Osteoblast (primary cell): ENCODE data around the gene CGNL1. TPM values are rescaled to one million over a fixed set of nuclear protein-coding genes. Genes with fewer than 3 reads are reported as not detected.

ENCODE experiments used
- DNase-seq: peaks from one replicate; pipeline ENCODE4 v3.0.0; 2011; ENCODE audit warnings: low spot score, mixed read lengths; ENCODE audit not compliant: insufficient read length; ENCODE audit errors: missing footprints
- H2AFZ ChIP-seq: 2 replicates; pipeline ENCODE4 v1.6.0; 2011; ENCODE audit warnings: mild to moderate bottlenecking, low read length
- H3K27ac ChIP-seq: 2 replicates; pipeline ENCODE4 v1.5.1; 2011; ENCODE audit warnings: mild to moderate bottlenecking, low read depth, low read length, moderate library complexity
- H3K27me3 ChIP-seq: 2 replicates; pipeline ENCODE4 v1.6.0; 2012; ENCODE audit warnings: mild to moderate bottlenecking, control low read depth, inconsistent platforms, low read length, moderate library complexity; ENCODE audit not compliant: insufficient read depth
- H3K36me3 ChIP-seq: 2 replicates; pipeline ENCODE4 v1.5.1; 2011; ENCODE audit warnings: mild to moderate bottlenecking, low read length, control low read depth, moderate library complexity; ENCODE audit not compliant: insufficient read depth
- H3K4me1 ChIP-seq: 2 replicates; pipeline ENCODE4 v1.5.1; 2011; ENCODE audit warnings: mild to moderate bottlenecking, low read length, control low read depth, moderate library complexity; ENCODE audit not compliant: insufficient read depth
- H3K4me2 ChIP-seq: 2 replicates; pipeline ENCODE4 v1.6.0; 2011; ENCODE audit warnings: mild to moderate bottlenecking, low read length; ENCODE audit not compliant: insufficient read depth
- H3K4me3 ChIP-seq: fragments of 200-600 bp; sonication (generic); 3 replicates; pipeline ENCODE4 v1.5.1; 2012; ENCODE audit warnings: mild to moderate bottlenecking, low read length, inconsistent platforms; ENCODE audit not compliant: insufficient read depth
- H3K79me2 ChIP-seq: 2 replicates; pipeline ENCODE4 v1.6.0; 2012; ENCODE audit warnings: mild to moderate bottlenecking, low read length, control low read depth, inconsistent platforms; ENCODE audit not compliant: insufficient read depth
- H3K9me3 ChIP-seq: 2 replicates; pipeline ENCODE4 v1.5.1; 2011; ENCODE audit warnings: low read depth, low read length, control low read depth
- H4K20me1 ChIP-seq: 2 replicates; pipeline ENCODE4 v1.6.0; 2012; ENCODE audit warnings: mild to moderate bottlenecking, low read length, control low read depth; ENCODE audit not compliant: insufficient read depth
- total RNA-seq: library from RNA; depleted of rRNA; stranded (reverse); fragments of >200 nt; gene quantifications from 2 replicates; pipeline ENCODE4 v1.2.3, GENCODE V29; 2012
- TF ChIP-seq, protein P1 (sequence below): IDR thresholded peaks from 2 replicates; pipeline ENCODE4 v1.5.1; 2011; ENCODE audit warnings: mild to moderate bottlenecking, low read depth, low read length, moderate library complexity; ENCODE audit errors: extremely low read depth

The CGNL1 gene
- total RNA-seq, 1 donor: 1.1 TPM

DNA sequence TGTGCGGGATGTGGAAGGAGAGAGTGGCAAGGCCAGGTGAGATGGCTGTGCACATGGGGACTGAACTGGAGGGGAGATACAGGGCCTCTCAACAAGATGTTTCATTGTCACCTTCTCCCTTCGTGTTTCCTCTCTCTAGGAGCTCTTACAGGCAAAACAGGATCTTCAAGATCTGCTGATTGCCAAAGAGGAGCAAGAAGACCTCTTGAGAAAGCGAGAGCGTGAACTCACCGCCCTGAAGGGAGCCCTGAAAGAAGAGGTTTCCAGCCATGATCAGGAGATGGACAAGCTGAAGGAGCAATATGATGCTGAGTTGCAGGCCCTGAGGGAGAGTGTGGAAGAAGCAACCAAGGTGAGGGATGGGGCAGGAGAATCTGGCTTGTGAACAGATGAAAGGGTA lies 85.2 kb downstream of the CGNL1 start:
- no peak overlapping the region for H3K4me3 ChIP-seq
- no peak overlapping the region for H3K4me2 ChIP-seq
- no peaks in the 10 kb centered on the region for H3K79me2 ChIP-seq
- H3K36me3 ChIP-seq: no peaks in the 10 kb centered on the region
- no peak overlapping the region for H2AFZ ChIP-seq
- no peaks in the 10 kb centered on the region for H3K9me3 ChIP-seq
- TF ChIP-seq, protein P1, sequence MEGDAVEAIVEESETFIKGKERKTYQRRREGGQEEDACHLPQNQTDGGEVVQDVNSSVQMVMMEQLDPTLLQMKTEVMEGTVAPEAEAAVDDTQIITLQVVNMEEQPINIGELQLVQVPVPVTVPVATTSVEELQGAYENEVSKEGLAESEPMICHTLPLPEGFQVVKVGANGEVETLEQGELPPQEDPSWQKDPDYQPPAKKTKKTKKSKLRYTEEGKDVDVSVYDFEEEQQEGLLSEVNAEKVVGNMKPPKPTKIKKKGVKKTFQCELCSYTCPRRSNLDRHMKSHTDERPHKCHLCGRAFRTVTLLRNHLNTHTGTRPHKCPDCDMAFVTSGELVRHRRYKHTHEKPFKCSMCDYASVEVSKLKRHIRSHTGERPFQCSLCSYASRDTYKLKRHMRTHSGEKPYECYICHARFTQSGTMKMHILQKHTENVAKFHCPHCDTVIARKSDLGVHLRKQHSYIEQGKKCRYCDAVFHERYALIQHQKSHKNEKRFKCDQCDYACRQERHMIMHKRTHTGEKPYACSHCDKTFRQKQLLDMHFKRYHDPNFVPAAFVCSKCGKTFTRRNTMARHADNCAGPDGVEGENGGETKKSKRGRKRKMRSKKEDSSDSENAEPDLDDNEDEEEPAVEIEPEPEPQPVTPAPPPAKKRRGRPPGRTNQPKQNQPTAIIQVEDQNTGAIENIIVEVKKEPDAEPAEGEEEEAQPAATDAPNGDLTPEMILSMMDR: no peak
- H3K4me1 ChIP-seq: peaks cover 8% of the 10 kb centered on the region
- H3K27ac ChIP-seq: no peak overlapping the region
- peaks cover 13% of the 10 kb centered on the region for H3K27me3 ChIP-seq
- DNase-seq: no peak
- H4K20me1 ChIP-seq: no peaks in the 10 kb centered on the region

DNA sequence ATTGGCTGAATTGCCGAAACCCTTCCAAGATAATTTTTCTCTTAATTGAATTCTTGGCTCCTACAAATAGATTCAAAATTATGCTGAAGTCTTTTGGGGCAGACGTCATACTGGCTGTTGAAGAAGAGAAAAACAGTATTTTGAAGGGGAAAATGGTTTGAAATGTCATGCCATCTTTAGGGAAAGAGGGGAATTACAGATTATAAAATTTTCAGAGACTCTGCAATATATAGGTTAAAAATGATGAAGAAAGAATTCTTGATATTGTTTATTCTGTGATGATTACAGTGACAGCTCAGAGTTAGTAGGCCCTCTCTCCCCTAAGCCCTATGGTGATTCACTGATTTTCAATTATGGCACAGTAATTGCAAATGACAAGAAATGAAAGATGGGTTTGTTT lies 86.1 kb downstream of the CGNL1 start:
- peaks cover 8% of the 10 kb centered on the region for H3K4me1 ChIP-seq
- DNase-seq: peak; percentile 48
- peak overlapping the region; percentile 15 for H2AFZ ChIP-seq
- TF ChIP-seq, protein P1: peak; percentile 43
- H4K20me1 ChIP-seq: no peaks in the 10 kb centered on the region
- H3K9me3 ChIP-seq: no peaks in the 10 kb centered on the region
- no peak overlapping the region for H3K4me3 ChIP-seq
- H3K27me3 ChIP-seq: peaks cover 15% of the 10 kb centered on the region
- no peak overlapping the region for H3K27ac ChIP-seq
- no peaks in the 10 kb centered on the region for H3K79me2 ChIP-seq
- H3K4me2 ChIP-seq: peak overlapping the region; percentile 30
- no peaks in the 10 kb centered on the region for H3K36me3 ChIP-seq

DNA sequence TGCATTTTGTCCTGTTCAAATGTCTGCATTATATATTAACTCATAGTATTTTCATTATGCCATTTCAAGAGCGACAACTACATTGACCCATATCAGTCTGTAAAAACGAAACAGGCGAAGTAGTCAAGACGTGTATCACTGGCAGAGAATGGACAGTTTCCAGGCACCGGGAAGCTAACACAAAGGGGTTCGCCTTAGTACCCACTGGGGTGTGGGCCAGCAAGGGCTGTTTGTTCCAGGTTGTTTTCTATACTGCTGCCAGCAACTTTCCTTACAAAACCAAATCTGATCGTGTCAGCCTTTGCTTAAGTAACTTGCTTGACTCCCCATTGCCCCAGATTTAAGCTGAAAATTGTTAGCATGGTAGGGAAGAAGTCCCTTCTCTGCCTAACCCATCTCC lies 87.1 kb downstream of the CGNL1 start:
- Histone ChIP-seq H3K79me2 (no peaks in the 10 kb centered on the region), H3K4me1 (peaks cover 8% of the 10 kb centered on the region), H4K20me1 (no peaks in the 10 kb centered on the region), H3K4me2 (no peak overlapping the region), H3K4me3 (no peak overlapping the region), H2AFZ (no peak overlapping the region), H3K27ac (no peak overlapping the region), H3K36me3 (no peaks in the 10 kb centered on the region), H3K27me3 (peaks cover 15% of the 10 kb centered on the region), H3K9me3 (no peaks in the 10 kb centered on the region)
- TF ChIP-seq, protein P1: no peak
- DNase-seq: no peak

DNA sequence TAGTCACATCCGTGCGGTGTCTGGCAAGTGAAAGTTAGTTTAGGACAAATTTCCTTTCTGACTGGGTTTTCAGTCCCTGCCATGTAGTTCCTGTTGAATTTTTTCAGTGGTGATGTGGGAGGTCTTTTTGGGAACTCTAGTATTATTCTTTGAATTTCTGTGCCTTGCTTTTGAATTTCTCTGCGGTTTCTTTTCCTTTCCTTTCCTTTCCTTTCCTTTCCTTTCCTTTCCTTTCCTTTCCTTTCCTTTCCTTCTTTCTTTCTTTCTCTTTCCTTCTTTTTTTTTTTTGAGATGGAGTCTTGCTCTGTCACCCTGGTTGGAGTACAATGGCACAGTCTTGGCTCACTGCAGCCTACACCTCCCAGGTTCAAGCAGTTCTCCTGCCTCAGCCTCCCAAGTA lies 88.2 kb downstream of the CGNL1 start:
- Histone ChIP-seq H3K27ac (no peak overlapping the region), H3K4me3 (no peak overlapping the region), H4K20me1 (no peaks in the 10 kb centered on the region), H3K27me3 (peaks cover 22% of the 10 kb centered on the region), H2AFZ (no peak overlapping the region), H3K79me2 (no peaks in the 10 kb centered on the region), H3K4me1 (peaks cover 8% of the 10 kb centered on the region), H3K4me2 (no peak overlapping the region), H3K9me3 (no peaks in the 10 kb centered on the region), H3K36me3 (no peaks in the 10 kb centered on the region)
- TF ChIP-seq, protein P1: no peak
- no peak for DNase-seq
